Activated B cell treated with CpG ODN at 0.5 μM for 24 hours (primary cell): Measurements from ENCODE around the gene PCGF3. TPM values are rescaled to one million over a fixed set of nuclear protein-coding genes. Genes with fewer than 3 reads are reported as not detected.

Experiments used
- ATAC-seq: fragments of 200-7000 bp; cut with Tn5 transposase; one replicate; pipeline ENCODE4 v1.10.0; 2021; ENCODE audit warnings: low read depth, mild to moderate bottlenecking, moderate library complexity
- CTCF ChIA-PET: fragments of 350-600 bp; sonication (Branson Sonifier 250); formaldehyde crosslinking; loops from one replicate; lab custom pipeline; 2021; ENCODE audit warnings: antibody characterized with exemption; lab: Charles Lee
- POLR2A ChIA-PET: fragments of 350-600 bp; sonication (Branson Sonifier 250); formaldehyde crosslinking; loops from one replicate; lab custom pipeline; 2021; ENCODE audit warnings: antibody characterized with exemption; lab: Charles Lee
- DNase-seq: peaks from one replicate; pipeline ENCODE4 v3.0.0; 2022
- H3K27ac Mint-ChIP-seq: one replicate; pipeline ENCODE4 v1.8.0; 2020; ENCODE audit warnings: mixed read lengths
- H3K27me3 Mint-ChIP-seq: one replicate; pipeline ENCODE4 v1.8.0; 2021; ENCODE audit warnings: mixed read lengths
- H3K36me3 Mint-ChIP-seq: one replicate; pipeline ENCODE4 v1.8.0; 2021; ENCODE audit warnings: low read depth, mixed read lengths
- H3K4me1 Mint-ChIP-seq: one replicate; pipeline ENCODE4 v1.8.0; 2021; ENCODE audit warnings: mixed read lengths
- H3K4me3 Mint-ChIP-seq: one replicate; pipeline ENCODE4 v1.8.0; 2020; ENCODE audit warnings: mild to moderate bottlenecking, mixed read lengths
- H3K9me3 Mint-ChIP-seq: one replicate; pipeline ENCODE4 v1.8.0; 2020; ENCODE audit warnings: mixed read lengths
- CTCF ChIP-seq: fragments of 200-600 bp; IDR thresholded peaks from one replicate; pipeline ENCODE4 v1.8.0; 2022; ENCODE audit warnings: antibody characterized with exemption, mild to moderate bottlenecking
- intact Hi-C: fragments of 100-400 bp; cut with micrococcal nuclease; formaldehyde crosslinking; loops from one replicate; pipeline ENCODE4 v1.15.1; 2024
- total RNA-seq: library from RNA; stranded (reverse); gene quantifications from 2 replicates; pipeline ENCODE4 v1.2.3, GENCODE V29; 2022

The PCGF3 gene
- total RNA-seq, 1 donor from 2014 or later = 59.2 TPM

GRCh38 chr4:769511-769910 lies 63.9 kb downstream of the PCGF3 start:
- Mint-ChIP-seq H3K4me3 (no peak overlapping the region), H3K27ac (no peak overlapping the region), H3K27me3 (no peaks in the 10 kb centered on the region), H3K9me3 (no peaks in the 10 kb centered on the region), H3K36me3 (peaks cover 71% of the 10 kb centered on the region), H3K4me1 (peaks cover 17% of the 10 kb centered on the region)
- ChIA-PET CTCF (no interaction called here), POLR2A (interaction anchor here (1.2 kb wide), 1 partner anchor 12 kb away, joined by 5 read pairs; no protein-coding TSS in a partner anchor)
- ATAC-seq = no peak
- no peak for DNase-seq
- TF ChIP-seq CTCF = no peak
- intact Hi-C loops = no loop called here

DNA sequence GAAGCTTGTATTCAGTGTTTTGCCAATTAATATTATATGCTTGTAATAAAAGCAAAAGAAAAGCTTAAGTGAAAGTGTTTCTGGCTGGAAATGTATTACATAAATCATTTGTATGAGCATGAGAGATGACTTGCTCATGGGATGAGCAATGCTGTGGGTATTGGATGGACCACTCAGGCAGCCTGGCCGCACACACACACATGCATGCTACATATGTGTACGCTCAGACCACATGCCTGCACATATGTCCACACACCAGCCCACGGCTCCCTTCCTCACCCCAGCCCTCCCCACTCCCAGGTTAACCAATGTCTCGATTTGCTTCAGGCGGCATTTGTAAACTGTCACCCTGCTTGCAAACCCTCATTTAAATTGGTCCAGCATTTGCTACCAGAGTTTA lies 64.4 kb downstream of the PCGF3 start:
- intact Hi-C loops = no loop called here

DNA sequence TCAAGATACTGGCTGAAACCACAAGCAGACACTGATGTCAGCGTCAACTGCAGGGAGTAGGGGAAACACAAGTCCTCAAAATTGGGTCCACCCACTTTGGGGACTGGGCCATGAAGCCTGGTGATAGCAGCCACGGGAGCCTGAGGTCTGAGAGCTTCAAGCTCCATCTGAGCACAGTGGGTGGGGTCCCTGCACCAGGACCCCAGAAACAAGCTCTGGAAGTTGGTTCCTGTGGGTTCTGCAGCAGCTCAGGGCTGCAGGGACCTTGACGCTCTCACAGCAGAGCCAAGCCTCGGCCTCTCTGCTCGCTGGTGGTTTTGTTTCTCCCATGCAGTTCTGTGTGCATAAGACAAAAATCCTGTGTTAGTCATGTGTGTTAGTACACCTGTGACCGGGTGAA lies 65.8 kb downstream of the PCGF3 start:
- no peaks in the 10 kb centered on the region for H3K9me3 Mint-ChIP-seq
- no peak overlapping the region for H3K27ac Mint-ChIP-seq
- H3K4me1 Mint-ChIP-seq = peaks cover 27% of the 10 kb centered on the region
- H3K4me3 Mint-ChIP-seq = no peak overlapping the region
- no peak for TF ChIP-seq CTCF
- H3K36me3 Mint-ChIP-seq = peaks cover 71% of the 10 kb centered on the region
- ATAC-seq (no peak), DNase-seq (no peak)
- POLR2A ChIA-PET = no interaction called here
- intact Hi-C loops = no loop called here
- H3K27me3 Mint-ChIP-seq = no peaks in the 10 kb centered on the region
- CTCF ChIA-PET = no interaction called here

More for the DNA sequence above, 64.4 kb downstream of the PCGF3 start:
- no peak for DNase-seq
- Mint-ChIP-seq H3K4me3 (no peak overlapping the region), H3K9me3 (no peaks in the 10 kb centered on the region), H3K36me3 (peaks cover 70% of the 10 kb centered on the region), H3K27me3 (no peaks in the 10 kb centered on the region), H3K4me1 (peaks cover 22% of the 10 kb centered on the region), H3K27ac (no peak overlapping the region)
- ChIA-PET POLR2A (interaction anchor here (1.2 kb wide), 1 partner anchor 13 kb away, joined by 5 read pairs; no protein-coding TSS in a partner anchor), CTCF (no interaction called here)
- no peak for ATAC-seq
- TF ChIP-seq CTCF = no peak

DNA sequence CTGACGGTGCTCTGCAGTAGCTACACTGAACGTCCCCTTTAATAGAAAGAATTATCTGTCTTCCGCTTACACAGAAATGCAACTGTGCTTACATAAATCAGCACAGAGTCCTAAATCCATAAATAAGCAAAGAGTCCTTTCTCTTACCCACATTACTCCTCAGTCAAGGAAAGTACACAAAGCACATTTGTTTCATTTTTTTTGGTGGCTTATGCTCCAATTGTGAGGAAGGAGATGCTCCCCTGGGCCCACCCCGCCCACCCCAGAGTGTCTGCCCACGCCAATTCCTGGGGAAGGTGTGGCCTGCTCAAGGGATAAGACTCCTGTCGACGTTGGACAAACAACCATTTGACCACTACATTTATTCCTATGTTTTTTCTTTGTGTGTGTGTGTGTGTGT lies 66.5 kb downstream of the PCGF3 start:
- H3K27me3 Mint-ChIP-seq = no peaks in the 10 kb centered on the region
- intact Hi-C loops = no loop called here
- peaks cover 30% of the 10 kb centered on the region for H3K4me1 Mint-ChIP-seq
- no peak for TF ChIP-seq CTCF
- POLR2A ChIA-PET = no interaction called here
- DNase-seq (no peak), ATAC-seq (no peak)
- H3K9me3 Mint-ChIP-seq = no peaks in the 10 kb centered on the region
- peaks cover 70% of the 10 kb centered on the region for H3K36me3 Mint-ChIP-seq
- CTCF ChIA-PET = no interaction called here
- no peak overlapping the region for H3K4me3 Mint-ChIP-seq
- H3K27ac Mint-ChIP-seq = no peak overlapping the region

GRCh38 chr4:772776-773175 lies 67.1 kb downstream of the PCGF3 start:
- POLR2A ChIA-PET = no interaction called here
- H3K27ac Mint-ChIP-seq = no peak overlapping the region
- DNase-seq (no peak), ATAC-seq (no peak)
- H3K4me1 Mint-ChIP-seq = peaks cover 33% of the 10 kb centered on the region
- peaks cover 70% of the 10 kb centered on the region for H3K36me3 Mint-ChIP-seq
- CTCF ChIA-PET = no interaction called here
- H3K9me3 Mint-ChIP-seq = no peaks in the 10 kb centered on the region
- no peaks in the 10 kb centered on the region for H3K27me3 Mint-ChIP-seq
- intact Hi-C loops = no loop called here
- H3K4me3 Mint-ChIP-seq = no peak overlapping the region
- no peak for TF ChIP-seq CTCF
